ENCODE results near the gene LBHD2. TPM values are rescaled to one million over a fixed set of nuclear protein-coding genes. Genes with fewer than 3 reads are reported as not detected.

The LBHD2 gene
- polyA plus RNA-seq, 1 of the 3 experiments (the other 2 are of a cell fraction): not detected

GRCh38 chr14:103101257-103101962 is 17.4 kb downstream of the LBHD2 start:
- DNase-seq: no peak
- no peaks in the 10 kb centered on the region for H3K9me3 ChIP-seq
- H3K27me3 ChIP-seq (ENCODE audit: insufficient read depth): peaks cover 25% of the 10 kb centered on the region
- no peak overlapping the region for H3K9ac ChIP-seq
- ChIA-PET POLR2A (no interaction called here), CTCF (interaction anchor here (0.7 to 7.8 kb wide), 11 partner anchors 10 to 195 kb away, joined by 3 to 250 read pairs (median 4); no protein-coding TSS in a partner anchor)
- 90% methylated on average over 8 of the region's 11 CpGs for WGBS (ENCODE audit: low lambda C conversion rate)
- no peaks in the 10 kb centered on the region for H4K20me1 ChIP-seq (ENCODE audit: insufficient read depth)
- H3F3A ChIP-seq (replicated peaks; ENCODE audit: insufficient read depth): no peaks in the 10 kb centered on the region
- H3K4me3 ChIP-seq (ENCODE audit: low read depth in 2 of 2, low read length in 1 of 2): no peak overlapping the region
- H3K4me1 ChIP-seq (ENCODE audit: control insufficient read depth in 1 of 2, insufficient read depth in 2 of 2, low read depth in 1 of 2, low read length in 1 of 2): peaks cover 0 to 6% of the 10 kb centered on the region in 2 experiments; a peak in 1 of 4 replicates
- H3K36me3 ChIP-seq (replicated peaks in 1 of 2; ENCODE audit: control insufficient read depth in 1 of 2, insufficient read depth in 2 of 2, low read length in 1 of 2): no peaks in the 10 kb centered on the region
- no peak overlapping the region for H2AFZ ChIP-seq (ENCODE audit: low read depth)
- H3K4me2 ChIP-seq: no peak overlapping the region
- TF ChIP-seq ZBTB33 (IDR thresholded peaks at IDR 0.05; ENCODE audit: borderline replicate concordance, low read depth) (no peak), NRF1 (IDR thresholded peaks at IDR 0.05; ENCODE audit: low read depth, low read length) (no peak), EZH2phosphoT487 (IDR thresholded peaks at IDR 0.05; ENCODE audit: borderline replicate concordance, low read depth) (no peak), EP300 (IDR thresholded peaks at IDR 0.05; ENCODE audit: borderline replicate concordance in 1 of 2, low read depth in 1 of 2, low read length in 1 of 2) (no peak)
- no peaks in the 10 kb centered on the region for H3K9me2 ChIP-seq
- H3K27ac ChIP-seq (ENCODE audit: low read depth in 2 of 2, low read length in 1 of 2): no peak overlapping the region
- no peaks in the 10 kb centered on the region for H3K79me2 ChIP-seq (ENCODE audit: insufficient read depth)

- ChIA-PET CTCF (interaction anchor here (0.7 to 7.8 kb wide), 9 partner anchors 12 to 194 kb away, joined by 3 to 250 read pairs (median 6); no protein-coding TSS in a partner anchor), POLR2A (no interaction called here)
- no peak overlapping the region for H3K27ac ChIP-seq (ENCODE audit: low read depth in 2 of 2, low read length in 1 of 2)
- WGBS (ENCODE audit: low lambda C conversion rate): 82% methylated on average over 44 of the region's 85 CpGs
- no peaks in the 10 kb centered on the region for H4K20me1 ChIP-seq (ENCODE audit: insufficient read depth)
- H3K4me2 ChIP-seq: no peak overlapping the region
- peaks cover 0 to 6% of the 10 kb centered on the region in 2 experiments; a peak in 1 of 4 replicates for H3K4me1 ChIP-seq (ENCODE audit: control insufficient read depth in 1 of 2, insufficient read depth in 2 of 2, low read depth in 1 of 2, low read length in 1 of 2)
- peaks cover 25% of the 10 kb centered on the region for H3K27me3 ChIP-seq (ENCODE audit: insufficient read depth)
- no peak for DNase-seq
- no peak overlapping the region for H3K4me3 ChIP-seq (ENCODE audit: low read depth in 2 of 2, low read length in 1 of 2)
- TF ChIP-seq NFIC (IDR thresholded peaks at IDR 0.05; ENCODE audit: borderline replicate concordance) (no peak), FOXJ3 (CRISPR knock-in tag; IDR thresholded peaks at IDR 0.05) (no peak), RAD21 (IDR thresholded peaks at IDR 0.05; ENCODE audit: low read length) (no peak), FOSL2 (IDR thresholded peaks at IDR 0.05; ENCODE audit: borderline replicate concordance, low read depth) (no peak), TAF1 (IDR thresholded peaks at IDR 0.05; ENCODE audit: borderline replicate concordance, low read depth, low read length) (no peak), EZH2phosphoT487 (IDR thresholded peaks at IDR 0.05; ENCODE audit: borderline replicate concordance, low read depth) (no peak)
- TF ChIP-seq, protein P1, sequence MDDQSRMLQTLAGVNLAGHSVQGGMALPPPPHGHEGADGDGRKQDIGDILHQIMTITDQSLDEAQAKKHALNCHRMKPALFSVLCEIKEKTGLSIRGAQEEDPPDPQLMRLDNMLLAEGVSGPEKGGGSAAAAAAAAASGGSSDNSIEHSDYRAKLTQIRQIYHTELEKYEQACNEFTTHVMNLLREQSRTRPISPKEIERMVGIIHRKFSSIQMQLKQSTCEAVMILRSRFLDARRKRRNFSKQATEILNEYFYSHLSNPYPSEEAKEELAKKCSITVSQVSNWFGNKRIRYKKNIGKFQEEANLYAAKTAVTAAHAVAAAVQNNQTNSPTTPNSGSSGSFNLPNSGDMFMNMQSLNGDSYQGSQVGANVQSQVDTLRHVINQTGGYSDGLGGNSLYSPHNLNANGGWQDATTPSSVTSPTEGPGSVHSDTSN (IDR thresholded peaks at IDR 0.05): no peak
- TF ChIP-seq, protein P2, sequence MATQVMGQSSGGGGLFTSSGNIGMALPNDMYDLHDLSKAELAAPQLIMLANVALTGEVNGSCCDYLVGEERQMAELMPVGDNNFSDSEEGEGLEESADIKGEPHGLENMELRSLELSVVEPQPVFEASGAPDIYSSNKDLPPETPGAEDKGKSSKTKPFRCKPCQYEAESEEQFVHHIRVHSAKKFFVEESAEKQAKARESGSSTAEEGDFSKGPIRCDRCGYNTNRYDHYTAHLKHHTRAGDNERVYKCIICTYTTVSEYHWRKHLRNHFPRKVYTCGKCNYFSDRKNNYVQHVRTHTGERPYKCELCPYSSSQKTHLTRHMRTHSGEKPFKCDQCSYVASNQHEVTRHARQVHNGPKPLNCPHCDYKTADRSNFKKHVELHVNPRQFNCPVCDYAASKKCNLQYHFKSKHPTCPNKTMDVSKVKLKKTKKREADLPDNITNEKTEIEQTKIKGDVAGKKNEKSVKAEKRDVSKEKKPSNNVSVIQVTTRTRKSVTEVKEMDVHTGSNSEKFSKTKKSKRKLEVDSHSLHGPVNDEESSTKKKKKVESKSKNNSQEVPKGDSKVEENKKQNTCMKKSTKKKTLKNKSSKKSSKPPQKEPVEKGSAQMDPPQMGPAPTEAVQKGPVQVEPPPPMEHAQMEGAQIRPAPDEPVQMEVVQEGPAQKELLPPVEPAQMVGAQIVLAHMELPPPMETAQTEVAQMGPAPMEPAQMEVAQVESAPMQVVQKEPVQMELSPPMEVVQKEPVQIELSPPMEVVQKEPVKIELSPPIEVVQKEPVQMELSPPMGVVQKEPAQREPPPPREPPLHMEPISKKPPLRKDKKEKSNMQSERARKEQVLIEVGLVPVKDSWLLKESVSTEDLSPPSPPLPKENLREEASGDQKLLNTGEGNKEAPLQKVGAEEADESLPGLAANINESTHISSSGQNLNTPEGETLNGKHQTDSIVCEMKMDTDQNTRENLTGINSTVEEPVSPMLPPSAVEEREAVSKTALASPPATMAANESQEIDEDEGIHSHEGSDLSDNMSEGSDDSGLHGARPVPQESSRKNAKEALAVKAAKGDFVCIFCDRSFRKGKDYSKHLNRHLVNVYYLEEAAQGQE (IDR thresholded peaks at IDR 0.05; ENCODE audit: low read depth, low read length): 0 out of 2 replicates have a peak, but pooled peaks have one; percentile 55
- no peak overlapping the region for H2AFZ ChIP-seq (ENCODE audit: low read depth)
- no peaks in the 10 kb centered on the region for H3K9me2 ChIP-seq
- H3K9ac ChIP-seq: no peak overlapping the region
- no peaks in the 10 kb centered on the region for H3K79me2 ChIP-seq (ENCODE audit: insufficient read depth)
- no peaks in the 10 kb centered on the region for H3K9me3 ChIP-seq
- H3K36me3 ChIP-seq (replicated peaks in 1 of 2; ENCODE audit: control insufficient read depth in 1 of 2, insufficient read depth in 2 of 2, low read length in 1 of 2): no peaks in the 10 kb centered on the region
- H3F3A ChIP-seq (replicated peaks; ENCODE audit: insufficient read depth): no peaks in the 10 kb centered on the region
Measured at GRCh38 chr14:103101963-103102688, 18.1 kb downstream of the LBHD2 start.
